G401.6 (cell line): ENCODE results near the gene RNF220.
"Not testable (repeated sequence)": the region's sequence is repeated elsewhere in the genome, so short reads cannot be mapped to it uniquely, and the experiment has no call there.

ENCODE experiments used
- FAIRE-seq: peaks from 2 replicates; lab custom pipeline; 2012; peaks lifted over from hg19 to GRCh38; lab: Jason Lieb, UNC

RNF220 gene

DNA sequence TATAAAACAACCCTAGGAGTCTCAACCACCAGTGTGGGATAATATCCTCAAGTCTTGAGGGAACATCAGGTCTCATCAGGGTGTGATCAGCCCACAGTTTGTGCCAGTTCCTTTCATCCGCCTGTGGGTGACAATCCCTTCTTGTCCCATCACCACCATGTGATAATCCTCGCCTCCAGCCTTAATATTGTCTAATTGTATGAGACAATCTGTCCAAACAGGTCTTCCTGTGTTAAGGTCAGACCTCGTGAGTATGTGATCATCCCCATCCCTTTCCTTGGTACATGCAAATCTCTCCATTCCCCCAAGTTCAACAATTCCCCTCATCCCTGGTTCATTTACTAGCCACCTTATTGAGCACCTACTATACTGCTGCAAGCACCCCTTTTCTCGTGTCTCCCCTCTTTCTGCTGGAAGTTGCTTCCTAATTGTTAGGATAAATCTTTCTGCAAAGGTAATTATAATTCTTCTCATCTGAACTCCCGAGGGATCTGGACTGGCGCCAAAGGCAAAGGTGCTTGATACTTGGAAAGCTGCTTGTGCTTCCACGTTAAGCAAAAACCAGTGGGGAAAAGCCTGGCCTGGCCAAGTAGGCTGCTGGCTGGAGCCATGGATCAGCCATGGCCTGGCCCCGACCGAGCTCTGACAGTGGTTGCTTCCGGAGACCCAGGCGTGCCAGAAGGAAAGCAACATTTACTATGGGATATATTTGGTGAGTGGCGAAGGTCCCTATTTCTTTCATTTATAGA, 92.5 kb downstream of the RNF220 start:
- FAIRE-seq = no peak

DNA sequence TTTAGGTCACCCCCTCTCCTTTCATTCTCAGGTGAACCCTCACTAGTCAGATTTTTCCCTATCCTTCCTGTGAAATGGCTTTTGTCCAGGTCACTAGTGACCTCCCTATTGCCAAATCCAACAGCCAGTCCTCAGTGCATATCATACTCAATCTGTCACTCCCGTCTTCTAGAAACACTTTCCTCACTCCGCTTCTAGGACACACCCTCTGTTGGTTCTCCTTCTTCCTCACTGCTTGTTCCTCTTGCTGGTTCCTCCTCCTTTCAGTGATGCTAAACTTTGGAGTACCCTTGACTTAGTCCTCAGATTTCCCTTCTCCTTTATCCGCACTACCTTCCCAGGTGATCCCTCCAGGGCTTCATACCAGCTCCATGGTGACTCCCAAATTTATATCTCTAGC, 94.3 kb downstream of the RNF220 start:
- no peak for FAIRE-seq

DNA sequence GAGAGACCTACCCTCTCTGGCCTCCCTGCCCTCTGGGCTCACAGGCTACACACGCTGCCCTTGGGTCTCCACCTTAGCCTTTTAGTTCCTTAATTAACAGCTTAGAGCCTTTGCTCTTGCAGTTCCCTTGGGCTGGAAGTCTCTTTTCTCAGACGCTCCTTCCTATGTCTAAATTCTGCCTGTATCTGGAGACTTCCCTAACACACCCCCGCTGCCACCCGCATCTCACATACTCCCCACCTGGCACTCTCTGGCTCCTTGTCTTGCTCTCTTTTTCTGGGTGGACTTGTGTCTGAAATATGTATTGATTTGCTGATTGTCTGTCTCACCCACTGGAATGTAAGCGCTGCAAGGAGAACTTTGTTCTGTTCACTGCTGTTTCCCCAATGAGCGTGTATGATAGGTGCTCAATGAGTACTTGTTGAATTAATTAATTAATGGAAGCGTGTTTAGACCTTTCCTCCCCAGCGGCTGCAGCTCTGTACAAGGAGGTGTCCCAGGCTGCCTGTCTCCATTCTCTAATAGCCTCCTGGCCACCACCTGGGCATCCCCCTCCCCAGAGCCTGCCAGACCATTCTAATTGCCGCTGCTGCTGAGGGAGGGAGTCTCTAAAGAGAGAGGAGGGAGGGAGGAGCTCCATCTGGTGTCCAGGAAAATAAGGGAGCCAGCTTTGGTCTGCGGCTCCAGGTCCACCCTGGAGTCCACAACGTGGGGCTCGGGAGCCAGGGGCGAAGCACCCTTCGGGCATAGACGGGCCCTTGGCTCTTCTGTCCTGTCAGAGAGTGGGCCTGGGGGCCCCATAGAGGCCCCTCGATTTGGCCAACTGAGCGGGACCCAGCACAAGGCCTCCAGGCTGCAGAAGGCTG, 95.4 kb downstream of the RNF220 start:
- no peak for FAIRE-seq

DNA sequence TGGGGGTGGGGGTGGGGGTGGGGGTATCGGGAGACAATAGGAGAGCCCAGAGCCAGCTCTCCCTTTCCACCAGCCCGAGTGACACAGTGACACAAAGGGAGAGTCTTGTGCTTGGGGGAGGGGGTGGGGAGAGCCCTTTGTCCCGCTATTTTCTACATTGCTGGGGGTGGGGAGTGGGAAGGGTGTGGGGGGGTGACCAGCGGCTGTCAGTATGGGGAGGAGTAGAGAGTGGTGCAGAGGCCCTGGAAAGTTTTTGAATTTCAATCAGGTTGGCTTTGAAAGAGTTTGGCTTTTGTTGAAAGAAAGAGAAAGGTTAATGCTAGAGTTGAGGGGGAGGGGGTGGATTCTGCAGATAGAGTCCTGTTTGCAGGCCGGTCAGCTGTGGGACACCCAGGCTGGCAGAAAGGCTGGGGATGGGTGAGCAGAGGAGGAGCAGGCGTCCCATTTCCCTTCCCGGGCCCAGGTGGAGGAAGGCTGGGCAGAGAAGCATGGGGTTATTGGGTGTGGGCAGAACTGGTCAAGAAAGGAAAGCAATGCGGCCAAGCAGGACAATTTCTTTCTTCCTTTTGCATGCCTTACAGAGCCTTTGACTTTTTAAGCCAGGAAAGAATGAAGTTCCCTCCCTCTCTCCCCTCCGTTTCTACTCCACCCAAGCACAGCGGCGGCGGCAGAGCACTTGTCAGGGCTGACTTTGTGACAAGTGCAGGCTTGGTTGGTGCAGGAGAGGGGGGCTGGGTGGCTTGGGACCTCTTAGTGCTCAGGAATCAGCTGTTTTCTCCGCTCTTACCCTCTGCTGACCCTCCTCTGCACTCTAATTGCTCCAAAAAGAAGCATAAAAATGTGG, 96.2 kb downstream of the RNF220 start:
- FAIRE-seq = no peak

DNA sequence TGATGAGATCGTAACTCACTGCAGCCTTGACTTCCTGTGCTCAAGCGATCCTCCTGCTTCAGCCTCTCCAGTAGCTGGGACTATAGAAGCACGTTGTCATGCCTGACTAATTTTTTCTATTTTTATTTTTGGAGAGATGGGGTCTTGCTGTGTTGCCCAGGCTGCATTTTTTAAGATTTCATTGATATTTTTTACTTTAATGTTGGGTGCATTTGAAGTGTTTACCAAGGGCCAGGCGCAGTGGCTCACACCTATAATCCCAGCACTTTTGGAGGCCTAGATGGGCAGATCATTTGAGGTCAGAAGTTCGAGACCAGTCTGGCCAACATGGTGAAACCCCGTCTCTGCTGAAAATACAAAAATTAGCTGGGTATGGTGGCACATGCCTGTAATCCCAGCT, 97.8 kb downstream of the RNF220 start:
- FAIRE-seq = not testable (repeated sequence)

DNA sequence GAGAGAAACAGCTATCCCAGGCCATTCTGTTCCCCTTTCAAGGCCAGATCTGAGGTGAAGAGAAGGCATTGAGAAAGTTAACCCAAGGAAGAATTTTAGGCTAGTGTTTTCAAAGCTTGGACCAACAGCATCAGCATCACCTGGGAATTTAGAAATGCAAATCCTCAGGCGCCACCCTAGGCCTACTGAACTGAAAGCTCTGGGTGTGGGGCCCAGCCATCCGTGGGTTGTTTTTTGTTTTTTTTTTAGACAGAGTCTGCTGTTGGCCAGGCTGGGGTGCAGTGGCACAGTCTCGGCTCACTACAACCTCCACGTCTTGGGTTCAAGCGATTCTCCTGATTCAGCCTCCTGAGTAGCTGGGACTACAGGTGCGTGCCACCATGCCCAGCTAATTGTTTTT, 98.6 kb downstream of the RNF220 start:
- FAIRE-seq = no peak

DNA sequence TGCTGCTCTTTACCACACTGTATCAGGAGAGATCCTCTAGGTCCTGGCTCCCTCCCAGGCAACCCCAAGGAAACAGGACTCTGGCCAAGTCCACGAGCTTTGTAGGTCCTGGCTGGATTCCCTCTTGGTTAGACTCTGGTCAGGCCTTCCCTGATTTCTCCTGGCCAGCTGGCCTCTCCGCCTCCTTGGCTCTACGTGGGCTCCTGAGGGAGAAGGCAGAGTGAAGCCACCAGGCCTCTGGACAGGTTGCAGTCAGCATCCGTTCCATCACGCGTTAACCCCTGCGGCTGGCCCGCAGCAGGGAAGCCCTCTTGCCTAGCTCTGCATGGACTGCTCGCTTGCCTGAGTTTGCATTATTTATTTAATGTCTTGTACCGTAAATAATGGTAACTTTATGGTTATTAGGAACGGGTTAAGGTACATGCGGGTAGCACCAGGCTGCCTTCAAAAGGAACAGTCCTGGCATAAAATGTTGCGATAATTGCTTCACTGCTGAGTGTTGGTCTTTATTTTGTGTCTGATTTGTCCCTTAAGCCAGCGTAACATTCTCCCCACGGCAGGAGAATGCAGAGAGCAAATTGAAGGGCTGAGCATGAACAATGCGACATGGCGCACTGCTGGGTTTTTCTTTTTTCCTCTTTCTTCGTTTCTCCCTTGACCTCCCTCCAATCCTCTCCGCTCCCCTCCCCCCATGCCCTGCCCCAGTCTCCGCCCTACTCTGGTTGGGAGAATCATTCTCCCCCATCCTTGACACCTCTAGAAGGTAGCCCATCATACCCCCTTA, 100.3 kb downstream of the RNF220 start:
- FAIRE-seq = no peak

DNA sequence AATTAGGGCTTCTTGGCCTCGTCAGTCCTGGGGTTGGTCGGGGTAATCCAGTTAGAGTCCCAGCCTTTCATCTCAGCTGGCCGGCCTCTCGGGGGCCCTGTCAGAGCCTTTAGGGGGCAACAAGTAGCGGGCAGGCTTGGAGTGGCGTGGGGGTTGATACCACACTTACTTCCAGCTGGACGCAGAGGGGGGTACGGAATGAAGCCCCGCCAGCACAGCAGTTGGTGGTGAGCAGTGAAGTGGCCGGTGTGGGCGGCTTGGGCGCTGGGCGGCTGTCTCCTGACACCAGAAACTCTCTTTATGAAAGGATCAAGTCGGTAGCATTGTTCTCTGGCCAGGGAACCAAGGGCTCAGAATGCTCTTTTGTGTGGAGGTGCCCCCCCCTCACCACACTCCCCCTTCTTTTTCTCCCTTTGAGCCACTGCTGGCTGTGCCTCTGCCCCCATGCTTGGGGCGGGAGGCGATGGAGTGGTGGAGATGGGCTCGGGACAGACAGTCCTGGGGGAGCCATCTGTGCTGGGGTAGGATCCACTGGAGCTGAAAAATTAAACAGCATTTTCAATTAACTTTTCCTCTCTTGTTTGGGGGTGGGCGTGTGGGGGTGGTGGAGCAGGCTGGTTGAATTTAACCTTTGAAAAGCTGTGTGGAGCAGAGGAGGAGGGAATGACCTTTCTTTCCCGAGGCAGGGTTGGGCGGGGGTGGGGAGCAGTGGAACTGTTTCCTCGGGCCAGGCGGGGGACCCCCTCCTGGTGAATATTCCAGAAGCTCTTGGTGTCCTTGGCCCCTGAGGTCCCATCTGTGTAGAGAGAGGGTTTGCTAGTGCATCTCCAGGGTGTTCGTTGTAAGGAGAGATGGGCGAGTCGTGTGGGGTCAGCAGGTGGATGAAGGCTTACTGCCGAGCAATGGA, 102.7 kb downstream of the RNF220 start:
- FAIRE-seq = no peak

DNA sequence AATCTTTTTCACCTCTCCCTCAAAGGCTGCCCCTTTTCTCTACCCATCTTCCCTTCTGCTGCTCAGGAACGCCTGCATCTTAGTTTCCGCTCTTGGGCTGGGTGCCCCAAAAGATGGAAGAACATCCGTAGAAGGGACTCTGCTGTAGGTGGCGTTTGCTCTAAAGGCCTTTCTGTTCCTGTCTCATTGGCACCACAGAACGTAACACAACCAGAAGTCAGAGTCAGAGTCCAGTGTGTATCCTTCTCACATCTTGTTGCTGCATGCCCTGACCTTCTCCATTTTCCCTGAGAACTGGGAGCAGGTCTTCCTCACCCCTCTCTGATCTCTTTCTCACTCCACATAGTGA, 103.3 kb downstream of the RNF220 start:
- FAIRE-seq = no peak

DNA sequence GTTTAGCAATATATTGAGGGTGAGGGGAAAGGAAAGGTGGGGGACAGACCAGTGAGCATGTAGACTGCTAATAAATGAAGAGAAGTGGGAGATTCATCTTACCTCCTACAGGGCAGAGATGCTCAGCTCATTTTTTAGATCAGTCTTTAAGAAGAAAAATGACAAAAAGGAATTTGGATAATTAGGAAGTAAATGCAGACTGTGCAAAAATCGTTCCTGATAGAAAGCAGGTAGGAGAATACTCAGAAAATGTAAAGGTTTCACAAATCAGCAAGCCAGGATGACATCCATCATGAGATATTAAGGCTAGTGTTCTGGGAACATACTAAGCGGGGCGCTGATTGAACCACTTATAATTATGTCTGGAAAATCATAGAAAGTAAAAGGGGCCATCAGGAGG, 106.3 kb downstream of the RNF220 start:
- no peak for FAIRE-seq

DNA sequence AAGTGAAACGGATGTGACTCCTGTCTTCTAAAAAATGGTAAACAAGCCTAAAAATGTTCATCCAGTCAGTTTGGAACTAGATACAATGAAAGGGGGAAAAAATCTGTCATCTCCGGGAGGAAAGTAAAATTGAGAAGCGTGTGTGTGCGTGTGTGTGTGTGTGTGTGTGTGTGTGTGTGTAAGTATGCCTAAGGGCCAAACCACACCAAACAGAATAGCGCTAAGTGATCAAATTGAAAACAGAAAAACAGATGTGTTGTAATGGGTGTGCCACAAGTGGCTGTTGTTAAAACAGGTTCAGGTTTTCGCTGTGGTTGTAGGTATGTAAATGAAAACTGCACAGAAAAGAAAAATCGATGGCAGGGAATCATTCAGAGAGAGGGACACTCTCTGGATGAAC, 106.7 kb downstream of the RNF220 start:
- FAIRE-seq = no peak

DNA sequence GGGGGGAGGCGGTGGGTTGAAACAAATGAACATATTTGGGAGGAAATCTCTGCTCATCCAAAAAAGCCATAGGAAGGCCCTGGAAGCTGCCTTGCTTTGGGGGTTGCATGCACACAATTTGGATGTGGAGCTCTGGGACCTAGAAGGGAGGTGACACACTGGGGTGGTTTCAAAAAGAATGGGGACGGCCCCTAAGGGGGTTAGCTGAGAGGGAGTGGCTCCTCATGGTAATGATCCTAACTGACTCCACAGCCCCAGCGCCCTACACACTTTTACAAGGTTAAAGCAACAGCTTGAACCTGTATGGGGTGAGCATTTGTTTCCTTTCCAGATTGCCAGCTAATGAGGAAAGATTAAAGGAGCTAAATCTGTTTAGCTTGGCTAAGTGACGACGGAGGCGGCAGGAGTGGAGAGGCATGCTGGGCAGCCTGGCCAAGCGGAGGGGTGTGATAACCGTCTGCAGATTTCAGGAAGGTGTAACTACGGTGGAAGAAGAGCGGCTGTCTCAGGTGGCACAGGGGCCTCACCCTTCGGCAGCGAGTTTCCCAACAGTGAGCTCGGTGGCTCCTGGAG, 107.3 kb downstream of the RNF220 start:
- FAIRE-seq = no peak

DNA sequence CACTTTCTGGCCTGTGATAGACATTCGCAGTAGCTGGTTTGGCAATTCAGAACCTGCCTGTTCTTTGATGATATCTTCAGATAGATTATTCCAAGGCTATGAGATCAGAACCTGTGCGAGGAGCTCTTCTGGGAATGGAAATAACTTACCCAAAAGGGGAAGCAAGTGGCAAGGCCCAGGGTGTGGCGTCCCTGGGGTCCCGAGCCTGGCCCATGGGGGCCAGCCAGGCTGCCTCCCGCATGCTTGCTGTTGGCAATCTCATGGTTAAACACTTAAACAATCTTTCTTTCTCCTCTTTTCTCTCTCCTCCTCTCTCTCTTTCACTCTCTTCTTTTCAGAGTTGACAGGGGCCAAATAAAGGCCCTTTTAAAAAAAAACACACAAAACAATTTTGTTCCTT, 108.1 kb downstream of the RNF220 start:
- FAIRE-seq = no peak

DNA sequence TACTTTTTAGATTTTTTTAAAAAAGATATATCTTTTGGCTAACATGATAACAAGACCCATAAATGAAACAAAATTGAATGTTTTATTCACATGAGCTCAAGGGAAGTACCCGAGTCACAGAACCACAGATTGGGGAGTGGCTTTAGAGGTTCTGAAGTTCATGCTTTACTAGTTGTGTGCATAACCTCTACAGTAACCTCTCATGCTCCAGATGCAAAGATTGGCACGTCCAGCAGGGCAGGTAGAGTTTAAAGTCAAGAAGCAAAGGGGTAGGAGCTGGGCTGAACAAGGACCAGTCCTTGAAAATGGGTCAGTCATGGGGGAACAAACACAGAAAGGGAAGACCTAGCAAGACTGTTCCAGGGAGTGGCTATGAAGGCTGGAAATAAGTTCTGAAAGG, 109.6 kb downstream of the RNF220 start:
- no peak for FAIRE-seq

DNA sequence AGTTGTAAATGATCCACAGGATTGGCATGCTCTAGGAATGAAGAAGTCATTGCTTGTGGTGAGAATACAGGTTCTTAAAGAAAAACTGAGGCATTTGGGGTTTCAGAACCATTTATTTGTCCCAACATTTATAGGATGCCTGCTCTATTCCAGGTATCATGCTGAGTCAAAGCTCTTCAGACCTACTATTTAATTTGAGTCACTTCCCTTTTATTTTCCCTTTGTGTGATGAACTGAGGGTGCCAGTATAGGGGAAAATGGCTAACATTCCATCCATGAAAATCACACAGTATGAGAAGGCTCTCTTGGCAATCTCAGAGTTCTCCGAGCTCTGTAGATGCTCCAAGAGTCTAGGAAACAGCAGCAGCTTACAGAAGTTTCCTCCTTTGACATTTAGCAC, 110.4 kb downstream of the RNF220 start:
- FAIRE-seq = no peak

DNA sequence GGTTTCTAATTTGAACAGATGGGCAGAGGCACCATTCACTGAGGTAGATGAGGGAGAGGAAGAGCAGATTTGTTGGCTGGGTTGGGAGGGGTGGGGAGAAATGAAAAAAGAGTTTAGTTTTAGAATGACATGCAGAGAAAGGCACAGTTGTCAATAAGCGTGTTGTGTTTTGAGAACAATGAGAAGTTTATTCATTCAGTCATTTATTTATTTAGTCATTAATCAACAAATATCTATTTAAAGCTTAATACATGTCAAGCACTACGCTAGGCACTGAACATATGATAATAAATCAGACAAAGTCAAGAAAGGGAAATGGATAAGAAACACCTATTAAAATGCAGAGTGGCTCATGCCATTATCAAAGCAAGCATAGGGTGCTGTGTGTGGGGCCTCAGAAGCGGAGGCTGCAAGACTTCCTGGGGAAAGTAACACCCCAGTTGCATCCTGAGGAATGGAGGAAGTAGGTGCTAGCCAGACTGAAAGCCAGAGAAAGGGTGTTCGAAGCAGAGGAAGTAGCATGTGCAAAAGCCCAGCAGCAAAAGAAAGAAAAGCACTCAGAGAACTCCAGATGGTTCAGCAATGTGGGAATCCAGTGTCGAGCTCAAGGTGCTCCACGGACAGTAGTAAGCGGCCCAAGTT, 114.1 kb downstream of the RNF220 start:
- FAIRE-seq = no peak

DNA sequence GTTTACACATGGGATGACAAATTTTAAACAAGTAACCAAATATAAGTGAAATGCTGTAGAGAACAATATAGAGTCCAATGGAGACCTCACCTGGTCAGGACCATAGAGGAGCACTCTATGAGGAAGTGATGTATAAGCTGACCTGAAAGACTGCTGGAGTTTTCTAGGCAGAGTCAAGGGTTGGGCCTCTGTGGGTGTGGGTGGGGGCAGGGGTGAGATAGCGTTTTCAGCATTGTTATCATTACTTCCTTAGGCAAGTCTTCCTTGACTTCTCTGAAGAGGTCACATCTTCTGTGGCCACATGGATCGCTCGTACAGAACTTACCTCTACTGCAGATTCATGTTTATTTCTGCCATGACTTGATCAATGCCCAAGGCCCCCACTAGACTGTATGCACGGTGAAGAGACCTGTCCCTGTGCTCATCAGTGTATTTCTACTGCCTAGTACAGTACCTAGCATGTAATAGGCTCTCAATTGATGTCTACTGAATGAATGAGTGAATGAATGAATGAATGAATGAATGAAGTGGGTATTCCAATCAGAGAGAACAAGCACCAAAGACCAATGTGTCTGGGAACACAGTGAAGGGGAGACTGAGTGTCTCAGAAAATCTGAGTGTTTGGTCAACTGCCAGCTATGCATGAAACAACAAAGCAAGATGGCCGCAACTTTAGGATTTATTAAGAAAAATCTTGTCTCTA, 116.5 kb downstream of the RNF220 start:
- FAIRE-seq = no peak

DNA sequence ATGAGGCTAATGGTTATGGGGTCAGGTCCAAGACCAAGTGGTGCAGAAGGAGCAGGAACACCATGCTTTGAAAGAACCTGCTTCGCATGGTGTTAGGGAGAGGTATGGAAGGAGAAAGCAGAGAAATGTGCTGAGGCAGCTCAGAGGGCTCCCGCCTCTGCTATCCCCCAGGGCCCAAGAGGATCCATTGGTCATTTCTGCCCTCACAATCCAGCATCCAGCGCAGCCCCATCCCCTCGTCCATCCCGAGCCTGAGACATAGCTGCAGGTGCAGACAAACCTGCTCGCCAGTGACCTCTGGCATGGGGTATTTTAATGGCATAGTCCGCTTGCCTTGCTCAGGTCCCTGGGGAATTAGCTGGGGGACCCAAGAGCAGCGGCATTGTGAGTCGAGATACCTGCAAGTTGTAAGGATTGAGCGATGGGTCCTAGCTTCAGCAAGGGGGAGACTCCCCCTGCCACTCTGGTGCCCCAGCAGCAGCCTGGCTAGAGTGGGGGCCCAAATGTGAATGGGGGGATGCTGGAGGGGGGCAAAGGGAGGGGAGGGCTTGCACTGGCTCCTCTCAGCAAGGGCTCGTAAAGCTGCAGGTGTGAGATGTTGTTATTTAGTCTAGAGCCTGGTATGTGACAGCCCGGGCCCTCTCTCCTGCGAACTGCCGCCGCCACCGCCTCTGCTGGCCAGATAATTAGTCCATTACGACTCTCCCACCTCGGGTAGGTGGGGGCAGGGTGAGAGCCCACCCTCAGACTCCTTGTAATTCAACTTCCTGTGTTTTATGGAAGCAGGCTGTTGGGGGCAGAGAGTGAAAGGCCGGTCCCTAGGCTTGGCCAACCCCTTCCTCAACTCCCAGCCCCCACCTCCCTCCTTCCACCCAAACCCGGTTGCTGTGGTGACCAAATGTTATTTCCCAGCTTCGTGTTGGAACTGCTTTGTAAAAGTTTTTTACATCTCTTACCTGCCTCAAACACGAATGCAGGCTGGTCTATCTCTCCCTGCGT, 118.8 kb downstream of the RNF220 start:
- FAIRE-seq = no peak
